ENCODE results near the gene DNAH14.

DNA sequence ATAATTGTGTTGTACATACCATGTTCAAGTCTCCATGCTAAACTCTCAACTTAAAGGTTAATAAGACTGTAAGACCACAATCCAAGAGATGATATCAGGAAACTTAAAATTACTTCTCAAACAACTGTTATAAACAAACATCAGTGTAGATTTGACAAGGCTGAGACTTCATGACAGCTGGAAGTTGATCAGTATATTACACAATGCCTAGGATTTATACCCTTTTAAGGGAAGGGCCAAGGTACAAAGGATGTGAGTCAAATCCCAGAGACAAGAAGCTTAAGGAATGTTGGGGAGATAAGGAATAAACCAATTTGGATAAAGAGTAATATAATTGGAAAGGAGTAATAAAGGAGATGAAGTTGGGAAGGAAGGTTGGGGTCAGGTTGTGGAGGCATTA is 399.6 kb downstream of the DNAH14 start:
- TF ChIP-seq ZNF335 (tag by site-specific recombination; conservative IDR thresholded peaks at IDR 0.05): no peak
- TF ChIP-seq, protein P1, sequence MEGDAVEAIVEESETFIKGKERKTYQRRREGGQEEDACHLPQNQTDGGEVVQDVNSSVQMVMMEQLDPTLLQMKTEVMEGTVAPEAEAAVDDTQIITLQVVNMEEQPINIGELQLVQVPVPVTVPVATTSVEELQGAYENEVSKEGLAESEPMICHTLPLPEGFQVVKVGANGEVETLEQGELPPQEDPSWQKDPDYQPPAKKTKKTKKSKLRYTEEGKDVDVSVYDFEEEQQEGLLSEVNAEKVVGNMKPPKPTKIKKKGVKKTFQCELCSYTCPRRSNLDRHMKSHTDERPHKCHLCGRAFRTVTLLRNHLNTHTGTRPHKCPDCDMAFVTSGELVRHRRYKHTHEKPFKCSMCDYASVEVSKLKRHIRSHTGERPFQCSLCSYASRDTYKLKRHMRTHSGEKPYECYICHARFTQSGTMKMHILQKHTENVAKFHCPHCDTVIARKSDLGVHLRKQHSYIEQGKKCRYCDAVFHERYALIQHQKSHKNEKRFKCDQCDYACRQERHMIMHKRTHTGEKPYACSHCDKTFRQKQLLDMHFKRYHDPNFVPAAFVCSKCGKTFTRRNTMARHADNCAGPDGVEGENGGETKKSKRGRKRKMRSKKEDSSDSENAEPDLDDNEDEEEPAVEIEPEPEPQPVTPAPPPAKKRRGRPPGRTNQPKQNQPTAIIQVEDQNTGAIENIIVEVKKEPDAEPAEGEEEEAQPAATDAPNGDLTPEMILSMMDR (tag by site-specific recombination; IDR thresholded peaks at IDR 0.05): no peak
